ENCODE results near the gene SORCS2. TPM values are rescaled to one million over a fixed set of nuclear protein-coding genes. Genes with fewer than 3 reads are reported as not detected.

SORCS2 gene
- polyA plus RNA-seq, 1 donor (not counting 4 experiments of a cell fraction or from before 2014, with no cell fraction given) = 0.09 TPM

DNA sequence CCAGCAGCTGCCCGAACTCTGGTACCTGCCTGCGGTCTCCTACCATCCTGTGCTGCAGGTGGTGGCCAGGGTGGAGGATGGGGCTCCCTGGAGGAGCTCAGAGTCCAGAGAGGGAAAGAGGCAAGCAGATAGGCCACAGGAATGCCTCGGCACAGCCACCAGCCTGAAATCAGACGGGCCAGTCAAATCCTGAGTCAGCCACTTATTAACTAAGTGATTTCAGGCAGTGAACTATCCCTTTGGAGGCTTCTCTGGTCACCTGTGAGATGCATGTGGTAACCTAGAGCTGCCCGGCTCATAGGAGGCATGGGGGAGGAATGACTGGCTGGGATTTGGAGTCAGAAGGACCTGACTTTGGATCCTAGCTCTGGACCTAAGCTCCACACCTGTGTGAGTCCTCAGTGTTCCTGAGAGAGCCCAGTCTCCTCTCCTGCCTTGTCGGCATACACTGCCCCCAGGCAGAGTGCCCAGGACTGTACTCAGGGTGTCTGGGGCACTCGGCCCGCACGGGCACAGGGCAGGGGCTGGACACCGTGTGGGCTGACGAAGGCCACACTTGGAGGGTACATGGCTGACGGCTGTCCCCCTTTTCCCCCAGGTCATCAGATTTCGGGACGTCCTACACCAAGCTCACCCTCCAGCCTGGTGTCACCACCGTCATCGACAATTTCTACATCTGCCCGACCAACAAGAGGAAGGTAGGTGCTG, 338.7 kb downstream of the SORCS2 start:
- Histone ChIP-seq H3K36me3 (ENCODE audit: control insufficient read depth in 2 of 2, extremely low read depth in 1 of 2, insufficient read depth in 2 of 2, low read length in 2 of 2) (no peaks in the 10 kb centered on the region), H3K27me3 (ENCODE audit: control insufficient read depth, extremely low read depth, insufficient read depth, low read length) (peaks cover 11% of the 10 kb centered on the region), H2AFZ (ENCODE audit: control insufficient read depth, low read length) (no peak overlapping the region), H4K20me1 (ENCODE audit: control insufficient read depth, extremely low read depth, insufficient read depth, low read length) (no peaks in the 10 kb centered on the region), H3K9ac (ENCODE audit: control insufficient read depth, extremely low read depth, insufficient read depth, low read length) (no peak overlapping the region), H3K9me3 (ENCODE audit: control insufficient read depth, low read depth, low read length) (no peaks in the 10 kb centered on the region), H3K79me2 (ENCODE audit: control insufficient read depth, insufficient read depth, low read length) (no peaks in the 10 kb centered on the region), H3K4me2 (ENCODE audit: control insufficient read depth, extremely low read depth, insufficient read depth, low read depth, low read length) (no peak overlapping the region), H3K27ac (ENCODE audit: control insufficient read depth, insufficient read depth, low read length) (no peak overlapping the region), H3K4me1 (ENCODE audit: control insufficient read depth, extremely low read depth, insufficient read depth, low read length) (no peaks in the 10 kb centered on the region), H3K4me3 (ENCODE audit: control insufficient read depth in 2 of 3, extremely low read depth in 1 of 3, insufficient read depth in 2 of 3, low read depth in 1 of 3, low read length in 3 of 3) (no peak overlapping the region), H3K9me1 (ENCODE audit: control insufficient read depth, extremely low read depth, insufficient read depth, low read length) (no peaks in the 10 kb centered on the region)
- FAIRE-seq (no peak), DNase-seq (ENCODE audit: low read depth, low spot score) (no peak)
- TF ChIP-seq, protein P1, sequence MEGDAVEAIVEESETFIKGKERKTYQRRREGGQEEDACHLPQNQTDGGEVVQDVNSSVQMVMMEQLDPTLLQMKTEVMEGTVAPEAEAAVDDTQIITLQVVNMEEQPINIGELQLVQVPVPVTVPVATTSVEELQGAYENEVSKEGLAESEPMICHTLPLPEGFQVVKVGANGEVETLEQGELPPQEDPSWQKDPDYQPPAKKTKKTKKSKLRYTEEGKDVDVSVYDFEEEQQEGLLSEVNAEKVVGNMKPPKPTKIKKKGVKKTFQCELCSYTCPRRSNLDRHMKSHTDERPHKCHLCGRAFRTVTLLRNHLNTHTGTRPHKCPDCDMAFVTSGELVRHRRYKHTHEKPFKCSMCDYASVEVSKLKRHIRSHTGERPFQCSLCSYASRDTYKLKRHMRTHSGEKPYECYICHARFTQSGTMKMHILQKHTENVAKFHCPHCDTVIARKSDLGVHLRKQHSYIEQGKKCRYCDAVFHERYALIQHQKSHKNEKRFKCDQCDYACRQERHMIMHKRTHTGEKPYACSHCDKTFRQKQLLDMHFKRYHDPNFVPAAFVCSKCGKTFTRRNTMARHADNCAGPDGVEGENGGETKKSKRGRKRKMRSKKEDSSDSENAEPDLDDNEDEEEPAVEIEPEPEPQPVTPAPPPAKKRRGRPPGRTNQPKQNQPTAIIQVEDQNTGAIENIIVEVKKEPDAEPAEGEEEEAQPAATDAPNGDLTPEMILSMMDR (optimal IDR thresholded peaks at IDR 0.05 in 1 of 3, IDR thresholded peaks at IDR 0.05 in 1 of 3, conservative IDR thresholded peaks at IDR 0.05 in 1 of 3; ENCODE audit: extremely low read depth in 1 of 3, insufficient read depth in 2 of 3, low read length in 3 of 3) = no peak
- no peak for TF ChIP-seq EZH2 (IDR thresholded peaks at IDR 0.05; ENCODE audit: low read length)
- dilution Hi-C loops (cut with MboI; ENCODE audit: extremely low pct_ligation_motif_present, low sequenced_read_pairs) = no loop called here

DNA sequence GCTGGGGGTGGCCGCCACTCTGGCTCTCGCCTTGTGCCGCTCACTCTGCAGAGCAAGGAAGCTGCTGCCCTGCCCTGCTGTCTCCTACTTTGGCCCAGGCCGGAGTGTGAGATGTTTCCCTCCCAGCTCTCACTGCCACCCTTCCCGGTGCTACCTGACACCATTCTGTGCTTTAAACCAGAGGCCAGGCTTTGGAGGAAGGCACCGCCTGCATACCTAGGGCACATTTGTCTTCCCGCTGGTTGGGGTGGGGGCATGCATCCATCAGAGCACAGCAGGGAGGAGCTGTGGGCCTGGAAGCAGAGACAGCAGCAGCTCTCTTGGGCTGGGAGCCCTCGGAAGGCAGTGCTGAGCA, 339.3 kb downstream of the SORCS2 start:
- no peak overlapping the region for H2AFZ ChIP-seq (ENCODE audit: control insufficient read depth, low read length)
- no peak overlapping the region for H3K9ac ChIP-seq (ENCODE audit: control insufficient read depth, extremely low read depth, insufficient read depth, low read length)
- no peaks in the 10 kb centered on the region for H3K79me2 ChIP-seq (ENCODE audit: control insufficient read depth, insufficient read depth, low read length)
- FAIRE-seq (no peak), DNase-seq (ENCODE audit: low read depth, low spot score) (no peak)
- no peak overlapping the region for H3K4me3 ChIP-seq (ENCODE audit: control insufficient read depth in 2 of 3, extremely low read depth in 1 of 3, insufficient read depth in 2 of 3, low read depth in 1 of 3, low read length in 3 of 3)
- dilution Hi-C loops (cut with MboI; ENCODE audit: extremely low pct_ligation_motif_present, low sequenced_read_pairs) = no loop called here
- peaks cover 11% of the 10 kb centered on the region for H3K27me3 ChIP-seq (ENCODE audit: control insufficient read depth, extremely low read depth, insufficient read depth, low read length)
- H3K4me2 ChIP-seq (ENCODE audit: control insufficient read depth, extremely low read depth, insufficient read depth, low read depth, low read length) = no peak overlapping the region
- H3K27ac ChIP-seq (ENCODE audit: control insufficient read depth, insufficient read depth, low read length) = no peak overlapping the region
- H3K36me3 ChIP-seq (ENCODE audit: control insufficient read depth in 2 of 2, extremely low read depth in 1 of 2, insufficient read depth in 2 of 2, low read length in 2 of 2) = no peaks in the 10 kb centered on the region
- no peaks in the 10 kb centered on the region for H3K9me3 ChIP-seq (ENCODE audit: control insufficient read depth, low read depth, low read length)
- TF ChIP-seq, protein P1 (optimal IDR thresholded peaks at IDR 0.05 in 1 of 3, IDR thresholded peaks at IDR 0.05 in 1 of 3, conservative IDR thresholded peaks at IDR 0.05 in 1 of 3; ENCODE audit: extremely low read depth in 1 of 3, insufficient read depth in 2 of 3, low read length in 3 of 3) = no peak
- TF ChIP-seq EZH2 (IDR thresholded peaks at IDR 0.05; ENCODE audit: low read length) = no peak
- H4K20me1 ChIP-seq (ENCODE audit: control insufficient read depth, extremely low read depth, insufficient read depth, low read length) = no peaks in the 10 kb centered on the region
- H3K4me1 ChIP-seq (ENCODE audit: control insufficient read depth, extremely low read depth, insufficient read depth, low read length) = no peaks in the 10 kb centered on the region
- H3K9me1 ChIP-seq (ENCODE audit: control insufficient read depth, extremely low read depth, insufficient read depth, low read length) = no peaks in the 10 kb centered on the region

All from keratinocyte (primary cell).